Activated T-cell treated with anti-CD3 and anti-CD28 coated beads, Interleukin-2, amount 50 U/mL, for 72 hours (primary cell): Measurements from ENCODE around the gene NDST4. TPM values are rescaled to one million over a fixed set of nuclear protein-coding genes. Genes with fewer than 3 reads are reported as not detected.

ENCODE experiments used
- ATAC-seq, 2 donors: fragments of 150-1000 bp; cut with Tn5 transposase; replicated peaks in 1 of 2; 2 replicates each; pipeline ENCODE4 v1.10.0; 2021; ENCODE audit warnings: moderate library complexity in 2 of 2, mild to moderate bottlenecking in 1 of 2
- DNase-seq, 2 donors: peaks; one replicate each; pipeline ENCODE4 v3.0.0; 2021 to 2022; ENCODE audit warnings: mixed read lengths in 1 of 2
- H3K27ac Mint-ChIP-seq: one replicate; pipeline ENCODE4 v1.8.0; 2022; ENCODE audit warnings: mild to moderate bottlenecking, moderate library complexity, mixed read lengths
- H3K27me3 Mint-ChIP-seq: one replicate; pipeline ENCODE4 v1.8.0; 2022; ENCODE audit warnings: low read depth, mixed read lengths
- H3K36me3 Mint-ChIP-seq, 2 donors: one replicate each; pipeline ENCODE4 v1.8.0; 2022; ENCODE audit warnings: mixed read lengths in 2 of 2, mild to moderate bottlenecking in 1 of 2; ENCODE audit not compliant: insufficient read depth in 2 of 2
- H3K4me1 Mint-ChIP-seq: one replicate; pipeline ENCODE4 v1.8.0; 2022; ENCODE audit warnings: low read depth, mixed read lengths
- H3K4me3 Mint-ChIP-seq, 2 donors: one replicate each; pipeline ENCODE4 v1.8.0; 2022; ENCODE audit warnings: mild to moderate bottlenecking in 2 of 2, mixed read lengths in 2 of 2, moderate library complexity in 2 of 2
- H3K9me3 Mint-ChIP-seq, 2 donors: one replicate each; pipeline ENCODE4 v1.8.0; 2022; ENCODE audit warnings: mixed read lengths in 2 of 2
- total RNA-seq, 2 donors: library from RNA; stranded (reverse); gene quantifications; one replicate each; pipeline ENCODE4 v1.2.3, GENCODE V29; 2022

Gene NDST4
- total RNA-seq, 2 donors from 2014 or later: not detected

GRCh38 chr4:114791976-114792375 is 321.4 kb downstream of the NDST4 start:
- no peak overlapping the region for H3K4me3 Mint-ChIP-seq
- no peak for DNase-seq
- H3K27me3 Mint-ChIP-seq: no peaks in the 10 kb centered on the region
- no peaks in the 10 kb centered on the region for H3K36me3 Mint-ChIP-seq
- no peak overlapping the region for H3K27ac Mint-ChIP-seq
- H3K9me3 Mint-ChIP-seq: no peaks in the 10 kb centered on the region
- no peak for ATAC-seq
- H3K4me1 Mint-ChIP-seq: no peaks in the 10 kb centered on the region

DNA sequence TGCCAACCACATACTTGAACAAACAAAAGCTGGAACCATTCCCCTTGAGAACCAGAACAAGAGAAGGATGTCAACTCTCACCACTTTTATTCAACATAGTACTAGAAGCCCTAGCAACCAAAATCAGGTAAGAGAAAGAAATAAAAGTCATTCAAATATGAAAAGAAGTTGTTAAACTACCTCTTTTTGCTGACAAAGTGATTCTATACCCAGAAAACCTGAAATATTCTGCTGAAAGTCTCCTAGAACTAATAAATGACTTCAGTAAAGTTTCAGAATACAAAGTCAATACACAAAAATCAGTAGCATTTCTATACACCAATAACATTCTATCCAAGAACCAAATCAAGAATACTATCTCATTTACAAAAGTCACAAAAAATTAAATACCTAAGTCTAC is 327.9 kb downstream of the NDST4 start:
- ATAC-seq (no peak), DNase-seq (no peak)
- Mint-ChIP-seq H3K27ac (no peak overlapping the region), H3K4me1 (no peaks in the 10 kb centered on the region), H3K9me3 (no peaks in the 10 kb centered on the region), H3K36me3 (no peaks in the 10 kb centered on the region), H3K27me3 (no peaks in the 10 kb centered on the region), H3K4me3 (no peak overlapping the region)

DNA sequence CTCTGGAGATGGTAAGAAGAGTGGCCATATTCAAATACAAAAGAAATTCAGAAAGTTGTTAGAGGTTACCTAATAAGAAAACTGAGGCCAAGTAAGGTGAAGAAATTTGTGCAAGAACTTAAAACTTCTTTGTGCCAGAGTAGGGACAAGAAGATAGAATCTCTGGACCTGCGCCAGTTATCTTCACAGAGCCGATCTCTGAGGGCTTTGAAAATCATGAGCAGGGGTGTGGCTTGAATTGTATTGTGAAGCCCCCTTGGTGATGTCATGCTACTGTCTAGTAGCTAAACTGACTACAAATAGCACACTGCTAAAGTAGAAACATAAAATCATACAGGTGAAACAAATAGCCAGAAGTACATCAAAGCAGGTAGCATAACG is 330.2 kb downstream of the NDST4 start:
- Mint-ChIP-seq H3K27ac (no peak overlapping the region), H3K27me3 (no peaks in the 10 kb centered on the region), H3K4me1 (no peaks in the 10 kb centered on the region), H3K4me3 (no peak overlapping the region), H3K36me3 (no peaks in the 10 kb centered on the region), H3K9me3 (no peaks in the 10 kb centered on the region)
- ATAC-seq (no peak), DNase-seq (no peak)

DNA sequence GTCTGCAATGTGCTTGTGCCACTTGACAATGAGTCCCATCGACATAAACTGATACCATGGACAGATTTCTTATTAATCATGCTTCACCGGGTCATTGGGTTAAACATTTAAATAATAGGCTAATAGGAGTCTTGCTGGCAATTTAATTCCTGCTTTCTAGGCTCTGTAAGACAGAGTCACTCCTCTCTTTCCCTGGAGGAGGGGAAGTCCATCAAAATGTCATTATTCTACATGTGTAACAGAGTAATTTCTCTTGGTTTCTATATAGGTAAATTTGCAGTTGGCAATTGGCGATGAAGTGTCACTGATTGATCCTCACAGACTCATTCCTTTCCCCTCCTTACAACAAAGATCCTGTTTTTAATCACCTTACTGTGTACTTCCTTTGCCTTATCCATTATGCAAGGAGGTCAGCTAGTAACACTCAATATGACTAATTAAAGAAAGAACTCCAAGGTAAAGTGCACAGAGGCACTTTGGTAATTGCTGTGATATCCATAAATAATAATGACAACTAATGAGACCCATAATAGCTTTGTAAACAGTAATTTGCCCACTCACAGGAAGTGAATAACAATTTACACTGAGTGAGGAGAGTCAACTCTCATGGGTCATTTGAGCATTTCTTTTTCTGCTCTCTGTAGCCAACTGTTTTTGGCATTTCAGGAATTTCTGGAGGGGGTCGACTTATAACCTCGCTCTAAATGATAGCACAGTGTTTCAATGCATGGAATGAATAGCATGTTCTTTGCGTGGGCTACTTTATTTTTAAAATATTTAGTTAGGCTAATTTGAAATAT is 330.8 kb downstream of the NDST4 start:
- no peak overlapping the region for H3K4me3 Mint-ChIP-seq
- no peaks in the 10 kb centered on the region for H3K36me3 Mint-ChIP-seq
- ATAC-seq (no peak), DNase-seq (no peak)
- no peak overlapping the region for H3K27ac Mint-ChIP-seq
- no peaks in the 10 kb centered on the region for H3K9me3 Mint-ChIP-seq
- H3K27me3 Mint-ChIP-seq: no peaks in the 10 kb centered on the region
- H3K4me1 Mint-ChIP-seq: no peaks in the 10 kb centered on the region

- Mint-ChIP-seq H3K4me3 (no peak overlapping the region), H3K9me3 (no peaks in the 10 kb centered on the region), H3K36me3 (no peaks in the 10 kb centered on the region), H3K27ac (no peak overlapping the region), H3K4me1 (no peaks in the 10 kb centered on the region), H3K27me3 (no peaks in the 10 kb centered on the region)
- ATAC-seq (no peak), DNase-seq (no peak)
Observed at GRCh38 chr4:114780205-114780604, 333.2 kb downstream of the NDST4 start.
